GM21619 (cell line): ENCODE measurements around the gene SLMAP.

Experiments used
- ATAC-seq: cut with Tn5 transposase; IDR thresholded peaks from one replicate; pipeline ENCODE4 v1.9.1; 2021; ENCODE audit not compliant: unreplicated experiment

Gene SLMAP

DNA sequence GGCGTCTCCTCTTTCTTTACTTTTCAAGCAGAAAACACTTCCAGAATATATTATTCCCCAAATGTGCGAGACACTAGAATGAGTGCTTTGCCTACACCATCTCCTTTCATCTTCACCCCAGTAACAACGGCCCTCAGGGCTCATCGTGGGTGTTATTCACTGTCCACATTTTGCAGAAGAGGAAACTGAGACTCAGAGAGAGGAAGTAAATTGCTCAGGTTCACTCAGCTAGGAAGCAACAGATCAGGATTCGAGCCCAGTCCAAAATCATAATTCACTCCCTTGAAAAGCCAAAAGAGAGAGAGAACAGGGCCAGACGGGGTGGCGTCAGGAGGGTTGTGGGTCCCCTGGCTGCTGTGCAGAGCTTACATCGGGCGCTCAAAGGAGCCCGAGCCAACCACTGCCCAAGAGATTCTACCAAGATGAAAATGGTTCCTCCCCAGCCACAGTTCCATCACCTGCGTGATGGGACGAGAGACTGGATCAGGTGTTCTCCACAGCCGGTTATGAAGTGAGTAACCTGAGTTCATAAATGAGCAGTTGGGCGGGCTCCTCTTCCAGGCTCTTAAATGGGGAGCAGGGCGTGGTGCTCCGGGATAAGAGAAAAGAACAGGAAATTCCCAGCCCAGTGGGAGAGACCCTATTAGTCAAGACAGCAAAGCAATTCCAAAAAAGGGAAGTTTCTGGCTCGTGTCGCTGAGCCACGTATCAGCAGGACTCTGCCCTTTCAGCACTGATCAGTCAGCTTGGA lies 203.5 kb downstream of the SLMAP start:
- ATAC-seq: no peak

DNA sequence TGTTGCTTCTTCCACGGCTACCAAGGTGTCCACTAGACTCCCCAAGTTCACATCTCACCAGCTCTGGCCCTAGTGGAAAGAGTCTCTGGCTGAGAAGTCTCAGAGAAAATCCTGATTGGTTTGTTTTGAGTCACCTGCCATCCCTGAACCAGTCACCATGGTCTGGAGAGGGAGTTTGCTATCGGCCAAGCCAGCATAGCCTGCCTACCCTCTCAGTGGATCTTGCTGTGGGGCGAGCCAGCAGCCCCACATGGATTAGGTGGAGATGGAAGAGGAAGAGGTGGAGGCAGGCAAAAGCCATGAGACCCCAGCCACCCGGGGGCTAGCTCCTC lies 204.0 kb downstream of the SLMAP start:
- no peak for ATAC-seq

DNA sequence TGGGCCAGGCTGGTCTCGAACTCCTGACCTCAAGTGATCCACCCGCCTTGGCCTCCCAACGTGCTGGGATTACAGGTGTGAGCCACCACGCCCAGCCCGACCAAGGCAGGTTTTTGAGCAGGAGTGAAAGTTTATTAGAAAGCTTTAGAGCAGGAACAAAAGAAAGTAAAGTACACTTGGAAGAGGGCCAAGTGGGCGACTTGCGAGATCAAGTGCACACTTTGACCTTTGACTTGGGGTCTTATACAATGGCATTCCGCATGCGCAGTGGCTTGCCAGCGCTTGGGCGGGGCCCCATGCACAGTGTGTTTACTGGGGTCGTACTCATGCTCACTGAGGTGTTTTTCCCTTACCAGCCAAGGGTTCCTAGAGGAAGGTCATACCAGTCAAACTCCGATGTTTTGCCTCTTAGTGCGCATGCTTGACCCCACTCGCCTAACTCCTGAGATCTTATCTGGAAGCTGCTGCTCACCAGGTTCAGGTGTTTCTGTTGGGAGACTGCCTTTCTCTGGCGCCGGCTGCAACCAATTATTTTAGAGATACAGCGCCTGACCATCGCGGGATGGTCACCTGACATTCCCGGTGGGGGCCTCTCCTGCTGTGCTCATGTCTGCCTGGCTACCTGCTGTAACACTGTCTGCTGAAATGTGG lies 205.2 kb downstream of the SLMAP start:
- no peak for ATAC-seq

DNA sequence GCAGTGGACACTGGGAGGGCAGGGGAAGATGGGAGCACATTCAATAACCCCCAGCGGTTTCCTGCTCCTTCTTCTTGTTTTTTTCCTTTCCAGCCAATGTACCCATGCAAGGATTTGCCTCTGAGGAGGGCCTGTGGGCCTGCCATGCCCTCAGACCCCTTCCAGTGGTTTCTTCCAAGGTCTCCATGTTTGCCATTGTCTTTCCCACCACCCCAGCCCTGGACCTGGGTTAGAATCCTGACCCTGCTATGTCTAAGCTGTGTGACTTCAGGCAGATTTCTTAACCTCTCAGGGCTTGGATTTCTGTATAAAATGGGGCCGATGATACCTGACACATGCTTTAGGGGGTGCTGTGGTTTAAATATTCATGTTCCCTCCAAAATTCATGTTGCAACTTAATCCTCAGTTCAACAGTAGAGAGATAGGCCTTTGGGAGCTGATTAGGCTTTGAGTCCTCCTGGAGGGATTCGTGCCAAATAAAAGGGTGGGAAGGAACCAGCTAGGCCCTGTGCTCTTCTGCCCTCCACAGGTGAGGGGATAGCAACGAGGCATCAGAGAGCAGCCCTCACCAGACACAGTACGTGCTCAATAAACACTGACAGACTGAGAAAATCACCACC lies 205.8 kb downstream of the SLMAP start:
- ATAC-seq: no peak

DNA sequence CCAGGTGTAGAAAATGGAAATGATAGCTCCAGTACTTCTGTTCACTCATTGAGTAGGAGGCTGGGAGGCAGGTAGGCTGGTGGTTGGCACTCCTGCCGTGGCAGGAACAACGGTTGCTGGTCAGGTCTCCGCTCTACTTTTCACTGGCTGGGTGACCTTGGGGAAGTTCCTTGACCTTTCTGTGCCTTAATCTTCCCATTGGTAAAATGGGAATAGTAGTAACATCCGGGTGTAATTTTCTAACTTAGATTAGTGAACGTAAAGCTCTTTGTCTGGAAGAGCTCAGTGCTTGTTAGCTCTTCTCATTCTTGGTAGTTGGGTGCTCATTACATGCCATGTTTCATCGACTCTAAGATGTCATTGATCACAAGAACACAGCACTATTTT lies 206.3 kb downstream of the SLMAP start:
- no peak for ATAC-seq

DNA sequence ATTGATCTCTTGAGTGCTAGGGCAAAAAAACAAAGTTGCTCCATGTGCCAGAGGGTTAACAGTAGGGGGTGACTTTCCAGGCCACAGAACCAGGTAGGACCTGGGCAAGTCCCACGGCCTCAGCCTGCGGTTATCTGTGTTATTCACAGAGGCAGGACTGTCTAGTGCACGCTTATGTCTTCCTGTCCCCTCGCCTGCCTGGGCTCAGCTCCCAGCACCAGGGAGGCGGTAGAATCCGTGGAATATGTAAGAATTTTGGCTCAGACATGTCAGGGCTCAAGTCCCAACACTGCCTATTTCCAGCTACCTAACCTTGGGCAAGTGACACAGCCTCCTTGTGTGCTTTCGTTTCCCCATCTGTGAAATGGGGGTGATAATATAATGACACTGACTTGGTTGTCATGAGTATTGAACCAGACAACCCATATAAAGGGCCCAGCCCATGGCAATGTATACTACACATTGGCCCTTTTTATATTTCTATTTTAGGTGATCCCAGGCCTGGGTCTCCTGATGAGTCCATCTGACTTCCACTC lies 207.8 kb downstream of the SLMAP start:
- ATAC-seq: no peak

DNA sequence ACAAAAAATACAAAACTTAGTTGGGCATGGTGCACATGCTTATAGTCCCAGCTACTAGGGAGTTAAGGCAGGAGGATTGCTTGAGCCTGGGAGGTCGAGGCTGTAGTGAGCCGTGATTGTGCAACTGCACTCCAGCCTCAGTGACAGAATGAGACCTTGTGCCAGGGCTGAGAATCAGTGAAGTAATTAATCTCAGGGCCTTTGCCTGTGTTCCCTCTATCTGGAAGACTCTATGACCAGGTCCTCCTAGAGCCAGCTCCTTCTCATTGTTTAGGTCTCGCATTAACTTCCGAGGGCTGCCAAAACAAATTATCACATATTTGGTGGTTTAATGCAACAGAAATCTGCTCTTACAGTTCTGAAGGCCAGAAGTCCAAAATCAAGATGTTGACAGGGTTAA lies 210.7 kb downstream of the SLMAP start:
- ATAC-seq: no peak

DNA sequence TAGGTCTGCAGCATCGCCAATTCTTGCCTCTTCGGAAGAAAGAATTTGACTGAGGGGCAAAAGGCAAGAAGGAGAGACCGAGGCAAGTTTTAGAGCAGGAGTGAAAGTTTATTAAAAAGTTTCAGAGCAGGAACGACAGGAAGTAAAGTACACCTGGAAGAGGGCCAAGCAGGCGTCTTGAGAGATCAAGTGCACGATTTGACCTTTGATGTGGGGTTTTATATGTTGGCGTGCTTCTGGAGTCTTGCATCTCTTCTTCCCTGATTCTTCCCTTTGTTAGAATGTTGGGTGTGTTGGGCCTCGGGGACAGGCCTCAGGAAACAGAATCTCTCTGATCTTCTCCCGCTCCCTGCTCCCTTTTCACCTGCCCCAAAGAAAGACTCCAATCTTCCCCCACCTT lies 211.5 kb downstream of the SLMAP start:
- no peak for ATAC-seq

DNA sequence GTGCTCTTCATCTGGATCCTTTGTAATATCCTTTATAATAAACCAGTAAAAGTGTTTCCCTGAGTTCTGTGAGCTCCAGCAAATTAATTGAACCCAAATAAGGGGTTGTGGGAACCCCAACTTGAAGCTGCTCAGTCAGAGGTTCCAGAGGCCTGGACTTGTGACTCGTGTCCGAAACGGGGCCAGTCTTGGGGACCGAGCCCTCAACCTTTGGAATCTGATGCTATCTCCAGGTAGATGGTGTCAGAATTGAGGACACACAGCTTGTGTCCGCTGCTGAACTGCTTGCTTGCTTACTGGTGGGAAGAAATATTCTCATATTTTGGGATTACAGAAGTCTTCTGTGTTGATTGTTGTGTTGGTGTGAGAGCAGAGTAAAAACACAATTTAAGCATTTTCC lies 212.4 kb downstream of the SLMAP start:
- ATAC-seq: no peak

DNA sequence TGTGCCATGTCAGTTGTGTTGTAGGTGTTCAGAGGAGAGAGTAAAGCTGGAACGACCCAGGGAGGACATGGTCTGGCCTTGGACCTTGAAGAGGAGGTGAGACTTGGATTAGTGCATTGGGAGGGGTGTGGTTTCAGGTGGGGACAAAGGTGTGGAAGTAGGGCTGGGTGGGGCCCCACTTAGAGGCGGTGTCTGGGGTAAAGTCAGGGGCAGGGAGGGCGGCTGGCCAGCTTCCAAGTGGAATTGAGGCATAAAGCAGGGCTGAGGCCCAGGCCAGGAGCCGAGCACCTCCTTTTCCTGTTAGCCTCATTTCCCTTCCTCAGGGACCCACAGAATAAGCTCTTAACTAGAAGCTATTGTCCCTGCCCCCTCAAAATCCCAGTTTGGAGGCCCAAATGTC lies 215.9 kb downstream of the SLMAP start:
- no peak for ATAC-seq

DNA sequence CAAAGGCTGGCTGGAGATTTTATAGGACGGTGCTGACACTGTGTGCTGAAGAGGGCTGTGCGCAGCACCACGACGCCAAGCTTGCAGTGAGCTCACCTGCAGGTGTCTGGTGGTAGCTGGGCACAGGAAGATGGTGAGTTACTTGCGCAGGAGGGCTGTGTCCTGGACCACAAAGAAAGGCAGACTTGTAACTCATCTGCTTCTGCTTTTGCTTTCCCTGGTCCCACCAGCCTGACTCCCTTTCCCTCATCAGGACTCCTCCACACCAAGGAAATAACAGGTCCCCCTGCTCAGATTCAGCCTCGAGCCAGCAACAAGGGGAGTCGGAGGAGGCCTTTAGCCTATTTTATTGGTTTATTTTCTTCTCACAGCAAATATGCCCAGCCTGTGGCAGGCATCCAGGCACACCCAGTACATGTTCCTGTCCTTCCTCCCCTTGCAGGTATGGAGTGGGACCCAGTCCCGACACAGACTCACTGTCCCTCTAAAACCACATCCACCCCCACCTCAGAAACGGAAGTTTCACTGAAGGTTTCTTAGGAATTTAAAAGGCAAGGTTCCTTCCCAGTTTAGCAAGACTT lies 216.5 kb downstream of the SLMAP start:
- no peak for ATAC-seq

DNA sequence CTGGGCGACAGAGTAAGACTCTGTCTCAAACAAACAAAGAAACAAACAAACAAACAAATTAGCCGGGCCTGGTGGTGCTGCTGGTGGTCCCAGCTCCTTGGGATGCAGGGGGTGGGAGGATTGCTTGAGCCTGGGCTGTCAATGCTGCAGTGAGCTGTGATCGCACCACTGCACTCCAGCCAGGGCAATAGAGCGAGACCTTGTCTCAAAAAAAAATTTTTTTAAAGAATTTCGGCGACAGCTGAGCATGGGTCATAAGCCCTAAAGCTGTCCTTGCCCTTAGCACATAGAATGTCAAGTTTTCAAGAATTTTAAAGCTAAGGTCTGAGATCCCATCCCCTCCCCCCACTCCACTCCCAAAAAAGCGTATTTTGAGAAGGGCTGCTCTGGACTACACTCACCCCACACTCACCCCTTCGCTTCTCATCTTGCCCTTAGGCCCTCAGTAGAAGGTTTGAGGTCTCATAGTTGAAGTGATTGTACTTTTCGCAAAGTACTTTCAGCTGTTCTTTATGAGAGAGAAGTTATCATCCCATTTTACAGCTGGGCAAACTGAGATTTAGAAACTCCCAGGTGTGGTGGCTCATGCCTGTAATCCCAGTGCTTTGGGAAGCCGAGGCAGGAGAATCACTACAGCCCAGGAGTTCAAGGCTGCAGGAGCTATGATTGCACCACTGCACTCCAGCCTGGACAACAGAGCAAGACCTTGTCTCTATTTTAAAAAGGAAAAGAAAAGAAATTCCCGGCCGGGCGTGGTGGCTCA lies 217.8 kb downstream of the SLMAP start:
- ATAC-seq: no peak

DNA sequence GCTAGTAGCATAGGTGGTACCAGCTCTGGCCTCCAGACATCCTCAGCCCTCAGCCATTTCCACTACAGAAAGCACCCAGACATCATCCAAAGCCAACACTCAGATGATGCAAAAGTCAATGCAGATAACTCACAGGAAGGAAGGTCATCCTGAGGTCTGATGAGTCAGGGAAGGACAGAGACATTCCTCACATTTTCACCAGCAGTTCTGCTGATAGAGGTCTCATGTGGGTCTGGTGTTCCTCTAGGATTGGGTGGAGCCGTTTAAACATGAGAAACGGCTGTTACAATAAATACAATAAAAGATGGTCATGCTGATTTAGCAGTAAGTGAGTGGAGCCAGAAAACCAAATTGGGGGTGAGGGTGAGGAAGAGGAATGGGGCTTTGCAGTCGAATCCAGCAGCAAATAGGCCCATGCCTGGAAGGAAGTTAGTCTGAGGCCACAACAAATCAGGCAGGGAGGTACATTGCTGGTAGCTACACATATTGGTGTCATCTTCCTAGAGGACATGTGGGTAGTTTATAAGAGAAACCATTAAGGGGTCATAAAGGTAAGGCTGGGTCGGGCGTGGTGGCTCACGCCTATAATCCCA lies 218.8 kb downstream of the SLMAP start:
- no peak for ATAC-seq

DNA sequence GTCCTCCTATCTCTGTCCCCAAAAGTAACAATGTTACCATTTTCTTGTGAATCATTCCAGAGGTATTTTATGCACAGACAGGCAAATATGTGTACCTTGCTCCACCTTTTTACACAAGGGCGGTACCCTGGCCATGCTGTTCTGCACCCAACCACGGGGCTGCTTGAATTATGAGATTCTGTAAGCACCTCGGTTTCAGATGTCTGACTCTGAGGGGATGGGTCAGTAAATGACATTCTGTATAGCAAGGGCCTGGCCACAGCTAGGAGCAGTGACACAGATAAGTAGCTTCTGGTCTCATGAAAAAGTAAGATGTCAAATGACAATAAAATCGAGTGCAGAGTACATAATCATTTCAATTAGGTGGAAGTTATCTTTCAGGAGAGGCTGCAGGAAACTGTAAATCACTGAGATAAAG lies 221.7 kb downstream of the SLMAP start:
- no peak for ATAC-seq

DNA sequence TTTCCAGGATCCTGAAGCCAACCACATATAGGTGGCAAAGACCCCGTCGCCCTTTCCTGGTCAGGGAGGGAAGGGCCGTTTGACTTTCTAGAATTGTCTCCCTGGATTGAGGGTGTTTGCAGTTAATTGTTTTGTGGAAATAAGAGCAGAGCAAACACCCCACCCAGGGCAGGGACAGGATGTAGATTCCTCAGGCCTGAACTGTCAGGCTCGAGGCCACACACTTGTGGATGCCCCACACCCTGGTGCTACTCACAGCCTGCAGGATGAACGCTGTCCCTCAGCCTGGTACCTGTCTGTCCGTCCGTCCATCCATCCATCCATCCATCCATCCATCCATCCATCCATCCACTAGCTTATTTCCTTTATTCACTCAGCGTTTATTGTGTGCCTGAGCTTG lies 222.2 kb downstream of the SLMAP start:
- ATAC-seq: no peak
